ENCODE data around the gene COPA. TPM values are rescaled to one million over a fixed set of nuclear protein-coding genes. Genes with fewer than 3 reads are reported as not detected.
A peak's percentile ranks its signal among the peaks of the same experiment; 100 is the strongest.

COPA gene
- total RNA-seq, 3 donors from 2014 or later: 138 to 170 (median 153) TPM

DNA sequence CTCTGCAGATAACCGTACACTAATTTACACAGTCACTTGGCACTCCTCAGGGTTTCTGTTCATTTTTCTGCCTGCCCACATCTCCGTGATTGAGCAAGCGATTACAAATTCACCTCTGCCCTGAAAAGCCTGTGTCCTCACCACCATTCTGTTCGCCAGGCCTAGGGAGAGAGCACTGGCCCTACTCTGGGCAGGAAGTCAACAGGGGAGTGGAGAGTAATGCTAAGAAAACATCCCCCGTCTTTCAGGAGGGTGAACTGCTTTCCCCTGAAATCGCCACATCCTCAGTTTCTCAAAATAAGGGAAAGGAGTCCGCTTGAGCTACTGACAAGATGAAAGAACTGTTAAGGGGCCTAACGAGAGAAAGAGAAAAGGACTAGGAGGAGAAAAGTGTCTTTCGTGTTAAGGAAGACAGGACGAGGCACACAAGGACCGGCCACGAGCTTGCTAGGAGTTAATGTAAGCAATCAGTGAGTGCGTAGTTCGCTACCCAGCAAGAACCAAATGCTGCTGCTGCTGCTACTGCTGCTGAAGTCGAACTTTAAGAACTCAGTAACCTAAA lies 58.7 kb downstream of the COPA start:
- peaks cover 9% of the 10 kb centered on the region for H3K36me3 ChIP-seq
- H3K4me3 ChIP-seq: peak overlapping the region; percentile 75 to 97 (median 91)
- no peaks in the 10 kb centered on the region for H3K27me3 ChIP-seq
- intact Hi-C loops (cut with DNase I; ENCODE audit: low total_unique reads): no loop called here
- no peak for DNase-seq (ENCODE audit: low spot score in 2 of 2)
- H3K9me3 ChIP-seq: no peaks in the 10 kb centered on the region
- H3K27ac ChIP-seq: peak overlapping the region; percentile 82 to 93
- TF ChIP-seq POLR2A (IDR thresholded peaks at IDR 0.05): no peak
- TF ChIP-seq, protein P1, sequence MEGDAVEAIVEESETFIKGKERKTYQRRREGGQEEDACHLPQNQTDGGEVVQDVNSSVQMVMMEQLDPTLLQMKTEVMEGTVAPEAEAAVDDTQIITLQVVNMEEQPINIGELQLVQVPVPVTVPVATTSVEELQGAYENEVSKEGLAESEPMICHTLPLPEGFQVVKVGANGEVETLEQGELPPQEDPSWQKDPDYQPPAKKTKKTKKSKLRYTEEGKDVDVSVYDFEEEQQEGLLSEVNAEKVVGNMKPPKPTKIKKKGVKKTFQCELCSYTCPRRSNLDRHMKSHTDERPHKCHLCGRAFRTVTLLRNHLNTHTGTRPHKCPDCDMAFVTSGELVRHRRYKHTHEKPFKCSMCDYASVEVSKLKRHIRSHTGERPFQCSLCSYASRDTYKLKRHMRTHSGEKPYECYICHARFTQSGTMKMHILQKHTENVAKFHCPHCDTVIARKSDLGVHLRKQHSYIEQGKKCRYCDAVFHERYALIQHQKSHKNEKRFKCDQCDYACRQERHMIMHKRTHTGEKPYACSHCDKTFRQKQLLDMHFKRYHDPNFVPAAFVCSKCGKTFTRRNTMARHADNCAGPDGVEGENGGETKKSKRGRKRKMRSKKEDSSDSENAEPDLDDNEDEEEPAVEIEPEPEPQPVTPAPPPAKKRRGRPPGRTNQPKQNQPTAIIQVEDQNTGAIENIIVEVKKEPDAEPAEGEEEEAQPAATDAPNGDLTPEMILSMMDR (IDR thresholded peaks at IDR 0.05): no peak
- no peak for TF ChIP-seq POLR2AphosphoS5 (IDR thresholded peaks at IDR 0.05)
- H3K4me1 ChIP-seq: peaks cover 0 to 17% of the 10 kb centered on the region in 2 donors

DNA sequence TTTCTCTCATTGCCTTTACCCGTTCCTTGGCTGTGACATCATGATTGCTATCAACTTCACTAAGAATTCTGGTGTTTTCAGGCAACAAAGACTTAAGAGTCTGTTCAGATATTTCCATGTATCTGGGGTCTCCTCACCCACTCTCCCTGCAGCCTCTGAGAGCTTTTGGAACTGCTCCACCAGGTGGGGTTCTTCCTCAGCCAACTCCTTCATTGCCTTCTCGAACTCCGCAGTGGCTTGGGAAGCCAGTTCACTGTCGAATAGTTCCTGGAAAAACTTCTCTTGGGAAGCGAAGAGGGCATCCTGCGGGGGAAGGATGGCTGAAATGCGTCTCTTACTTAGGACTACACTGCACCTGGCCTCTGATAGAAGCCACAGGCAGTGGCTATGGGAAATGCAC lies 60.2 kb downstream of the COPA start:
- H3K36me3 ChIP-seq: peaks cover 14% of the 10 kb centered on the region
- peaks cover 0 to 17% of the 10 kb centered on the region in 2 donors for H3K4me1 ChIP-seq
- no peaks in the 10 kb centered on the region for H3K27me3 ChIP-seq
- intact Hi-C loops (cut with DNase I; ENCODE audit: low total_unique reads): no loop called here
- H3K27ac ChIP-seq: no peak overlapping the region
- no peaks in the 10 kb centered on the region for H3K9me3 ChIP-seq
- no peak for DNase-seq (ENCODE audit: low spot score in 2 of 2)
- H3K4me3 ChIP-seq: no peak overlapping the region
- TF ChIP-seq POLR2AphosphoS5 (IDR thresholded peaks at IDR 0.05) (no peak), POLR2A (IDR thresholded peaks at IDR 0.05) (no peak)
- TF ChIP-seq, protein P1 (IDR thresholded peaks at IDR 0.05): no peak

DNA sequence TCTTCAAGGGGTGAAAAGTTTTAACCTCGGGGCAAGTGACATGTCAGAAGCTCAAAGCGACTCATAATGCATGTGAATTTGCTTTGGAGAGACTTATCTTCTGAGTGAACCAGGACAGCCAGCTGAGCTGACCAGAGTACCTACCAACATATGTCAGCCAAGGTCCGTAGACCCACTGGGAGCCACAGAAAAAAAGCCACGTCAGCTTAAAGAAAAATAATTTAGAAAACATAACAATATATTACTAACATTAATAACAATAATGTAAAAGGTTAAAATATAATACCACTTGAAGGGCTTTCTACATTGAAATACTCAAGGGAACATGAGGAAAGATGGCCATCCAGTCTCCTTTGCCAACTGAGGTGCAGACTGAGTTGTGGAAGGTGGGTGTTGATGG lies 65.1 kb downstream of the COPA start:
- Histone ChIP-seq H3K4me3 (no peak overlapping the region), H3K27me3 (no peaks in the 10 kb centered on the region), H3K4me1 (peaks cover 0 to 3% of the 10 kb centered on the region in 2 donors), H3K9me3 (no peaks in the 10 kb centered on the region), H3K36me3 (peaks cover 14% of the 10 kb centered on the region), H3K27ac (no peak overlapping the region)
- intact Hi-C loops (cut with DNase I; ENCODE audit: low total_unique reads): no loop called here
- TF ChIP-seq, protein P1 (IDR thresholded peaks at IDR 0.05): no peak
- TF ChIP-seq POLR2AphosphoS5 (IDR thresholded peaks at IDR 0.05) (no peak), POLR2A (IDR thresholded peaks at IDR 0.05) (no peak)
- no peak for DNase-seq (ENCODE audit: low spot score in 2 of 2)

DNA sequence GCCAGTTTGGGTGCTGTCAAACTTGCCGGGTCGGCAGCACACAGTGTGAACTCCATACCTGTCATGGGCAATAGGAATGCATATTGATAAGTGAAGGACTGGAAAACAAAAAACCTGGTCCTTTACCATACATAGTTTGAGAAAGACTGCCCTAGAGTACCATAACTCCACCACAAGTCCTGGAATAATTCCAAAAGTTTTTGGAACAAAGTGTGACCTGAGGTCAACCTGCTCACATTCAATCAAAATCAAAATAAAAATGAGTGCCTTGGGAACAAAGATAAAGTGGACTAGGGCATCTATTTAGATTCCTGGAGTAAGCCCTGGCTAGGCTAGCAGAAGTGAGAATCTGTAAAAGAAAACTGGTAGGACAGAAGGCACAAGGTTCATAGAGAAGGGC lies 65.7 kb downstream of the COPA start:
- intact Hi-C loops (cut with DNase I; ENCODE audit: low total_unique reads): no loop called here
- no peaks in the 10 kb centered on the region for H3K27me3 ChIP-seq
- H3K36me3 ChIP-seq: peaks cover 14% of the 10 kb centered on the region
- H3K9me3 ChIP-seq: no peaks in the 10 kb centered on the region
- no peak overlapping the region for H3K27ac ChIP-seq
- TF ChIP-seq POLR2AphosphoS5 (IDR thresholded peaks at IDR 0.05) (no peak), POLR2A (IDR thresholded peaks at IDR 0.05) (no peak)
- TF ChIP-seq, protein P1 (IDR thresholded peaks at IDR 0.05): no peak
- DNase-seq (ENCODE audit: low spot score in 2 of 2): no peak
- no peaks in the 10 kb centered on the region for H3K4me1 ChIP-seq
- H3K4me3 ChIP-seq: no peak overlapping the region

DNA sequence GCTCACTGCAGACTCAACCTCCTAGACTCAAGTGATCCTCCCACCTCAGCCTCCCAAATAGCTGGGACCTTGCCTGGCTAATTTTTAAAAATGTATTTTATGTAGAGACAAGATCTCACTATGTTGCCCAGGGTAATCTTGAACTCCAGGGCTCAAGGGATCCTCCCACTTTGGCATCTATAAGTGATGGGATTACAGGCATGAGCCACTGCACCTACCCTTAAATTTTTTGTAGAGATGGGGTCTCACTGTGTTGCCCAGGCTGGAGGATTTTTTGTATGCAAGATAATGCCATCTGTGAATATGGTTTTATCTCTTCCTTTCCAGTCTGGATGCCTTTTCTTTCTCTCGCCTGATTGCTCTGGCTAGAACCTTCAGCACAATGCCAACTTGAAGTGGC lies 72.0 kb downstream of the COPA start:
- H3K4me3 ChIP-seq: no peak overlapping the region
- intact Hi-C loops (cut with DNase I; ENCODE audit: low total_unique reads): no loop called here
- DNase-seq (ENCODE audit: low spot score in 2 of 2): no peak
- H3K27me3 ChIP-seq: no peaks in the 10 kb centered on the region
- no peaks in the 10 kb centered on the region for H3K4me1 ChIP-seq
- TF ChIP-seq, protein P1 (IDR thresholded peaks at IDR 0.05): no peak
- TF ChIP-seq POLR2A (IDR thresholded peaks at IDR 0.05) (no peak), POLR2AphosphoS5 (IDR thresholded peaks at IDR 0.05) (no peak)
- H3K36me3 ChIP-seq: no peaks in the 10 kb centered on the region
- no peak overlapping the region for H3K27ac ChIP-seq
- no peaks in the 10 kb centered on the region for H3K9me3 ChIP-seq
